Left kidney (tissue), 2 donors: ENCODE data around the gene SMURF2. TPM values are rescaled to one million over a fixed set of nuclear protein-coding genes. Genes with fewer than 3 reads are reported as not detected.
"Not testable (repeated sequence)": the region's sequence is repeated elsewhere in the genome, so short reads cannot be mapped to it uniquely, and the experiment has no call there.

ENCODE experiments used
- DNase-seq: peaks from one replicate; pipeline ENCODE4 v3.0.0-alpha.2; 2013
- polyA plus RNA-seq: library from polyadenylated mRNA; unstranded; fragments of 120-200 nt; gene quantifications from one replicate; pipeline ENCODE4 v1.2.1, GENCODE V29; 2013; ENCODE audit not compliant: insufficient read length

SMURF2 gene
- polyA plus RNA-seq, 1 donor, result 42.5 TPM

- DNase-seq, result not testable (repeated sequence)
Observed at GRCh38 chr17:64667807-64668721, 6.0 kb upstream of the SMURF2 start.

DNA sequence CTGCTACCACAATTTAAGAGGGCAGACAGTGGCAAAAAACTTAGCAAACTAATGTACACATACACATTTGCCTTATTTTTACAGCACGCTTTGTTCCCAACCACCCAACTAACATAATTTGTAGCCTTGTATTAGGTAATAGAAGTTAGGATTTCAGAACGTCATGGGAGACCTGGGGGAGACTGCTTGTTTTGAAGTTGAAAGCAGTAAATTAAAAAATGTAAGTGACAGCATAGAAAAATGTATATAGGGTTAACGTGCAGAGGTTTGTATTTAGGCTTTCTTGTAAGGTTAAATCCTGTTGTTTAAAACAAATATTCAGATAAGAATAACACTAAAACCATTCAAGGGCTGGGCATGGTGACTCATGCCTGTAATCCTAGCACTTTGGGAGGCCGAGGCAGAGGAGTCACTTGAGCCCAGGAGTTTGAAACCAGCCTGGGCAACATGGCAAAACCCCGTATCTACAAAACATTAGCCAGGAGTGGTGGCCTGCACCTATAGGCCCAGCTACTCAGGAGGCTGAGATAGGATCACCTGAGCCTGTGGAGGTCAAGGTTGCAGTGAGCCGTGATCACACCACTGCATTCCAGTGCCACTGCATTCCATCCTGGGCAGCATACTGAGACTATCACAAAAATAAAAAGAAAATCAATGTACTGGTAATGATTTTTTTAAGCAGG is 2.3 kb upstream of the SMURF2 start:
- DNase-seq, result not testable (repeated sequence)

GRCh38 chr17:64663836-64664235 is 1.7 kb upstream of the SMURF2 start:
- not testable (repeated sequence) for DNase-seq

- peak; percentile 39 for DNase-seq
Observed at GRCh38 chr17:64662774-64663367, 764 bp upstream of the SMURF2 start.

DNA sequence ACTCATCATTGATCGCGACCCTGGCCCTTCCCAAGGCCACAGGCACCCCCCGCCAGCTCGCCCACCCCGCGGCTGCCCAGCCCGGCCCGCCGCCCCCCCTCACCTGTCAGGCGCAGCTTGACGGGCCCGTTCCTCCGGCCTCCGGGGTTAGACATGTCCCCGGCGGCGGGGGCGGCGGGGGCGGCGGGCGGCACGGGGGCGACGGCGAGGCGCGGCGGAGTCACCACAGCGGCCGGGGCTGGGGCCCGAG is 456 bp downstream of the SMURF2 start:
- DNase-seq, result no peak

- not testable (repeated sequence) for DNase-seq
Observed at GRCh38 chr17:64660978-64661725, 955 bp downstream of the SMURF2 start.

DNA sequence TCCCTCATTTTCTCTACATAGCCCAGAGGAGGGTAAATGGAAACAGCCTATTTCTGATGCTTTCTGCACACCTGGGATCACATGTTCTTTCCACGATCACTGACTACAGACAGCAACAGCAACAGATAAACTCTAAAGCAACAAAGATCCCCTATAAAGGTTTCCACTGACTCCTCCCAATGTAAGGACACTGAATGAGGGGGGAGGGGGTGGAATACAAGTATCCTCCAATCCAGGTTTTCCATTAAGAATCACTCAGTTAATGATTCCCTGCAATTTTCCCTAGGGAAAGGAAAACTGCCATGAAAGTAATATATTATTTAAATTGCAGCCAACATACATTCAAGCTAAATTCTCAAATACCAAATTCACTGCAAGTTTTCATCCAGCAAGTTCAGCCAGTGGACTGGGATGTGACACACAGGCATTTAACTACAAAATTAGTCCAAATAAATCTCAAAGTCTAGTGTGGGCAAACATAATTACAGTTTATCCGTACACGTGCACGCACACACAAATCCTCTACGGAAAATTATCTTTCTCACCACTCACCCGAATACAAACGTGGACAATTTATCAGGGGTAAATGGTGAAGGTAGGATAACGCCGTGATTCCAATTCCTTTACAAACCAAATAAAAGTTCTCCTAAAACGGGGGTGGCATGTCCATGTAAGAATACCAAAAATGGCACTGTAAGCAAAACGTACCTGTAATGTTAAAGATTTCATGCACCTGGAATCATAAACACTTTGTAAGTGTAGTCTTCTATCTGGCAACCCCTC is 1.7 kb downstream of the SMURF2 start:
- peak; percentile 38 for DNase-seq

DNA sequence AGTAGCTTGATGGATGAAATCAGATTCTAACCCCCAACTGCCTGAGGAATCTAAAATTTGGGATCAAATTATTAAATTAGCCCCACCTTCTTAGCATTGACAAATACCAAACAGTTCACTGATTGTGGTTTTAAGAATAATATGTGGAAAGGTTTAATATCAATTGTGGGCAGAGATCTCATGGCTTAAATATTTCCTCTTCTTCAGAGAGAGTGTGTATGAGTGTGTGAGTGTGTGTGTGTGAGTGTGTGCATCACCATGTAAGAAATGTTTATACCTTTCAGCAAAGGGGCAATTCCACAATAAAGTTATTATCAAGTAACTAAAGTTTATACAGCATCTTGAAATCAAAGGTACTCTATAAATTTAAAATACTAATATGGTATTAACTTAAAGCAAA is 3.2 kb downstream of the SMURF2 start:
- DNase-seq, result no peak

- DNase-seq, result no peak
Observed at GRCh38 chr17:64657610-64658125, 4.4 kb downstream of the SMURF2 start.

DNA sequence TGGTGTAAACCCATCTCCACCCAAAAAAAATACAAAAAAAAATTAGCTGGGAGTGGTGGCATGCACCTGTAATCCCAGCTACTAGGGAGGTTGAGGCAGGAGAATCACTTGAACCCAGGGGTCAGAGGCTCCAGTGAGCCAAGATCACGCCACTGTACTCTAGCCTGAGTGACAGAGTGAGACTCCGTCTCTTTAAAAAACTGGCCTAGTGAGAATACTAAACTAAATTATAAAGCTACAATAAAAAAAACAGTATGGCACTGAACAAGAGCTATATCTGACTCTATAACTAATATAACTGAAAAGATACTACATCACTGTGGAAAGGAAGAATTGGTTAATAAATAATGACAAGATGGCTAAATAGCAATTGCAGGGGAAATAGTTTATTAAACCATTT is 6.4 kb downstream of the SMURF2 start:
- no peak for DNase-seq

DNA sequence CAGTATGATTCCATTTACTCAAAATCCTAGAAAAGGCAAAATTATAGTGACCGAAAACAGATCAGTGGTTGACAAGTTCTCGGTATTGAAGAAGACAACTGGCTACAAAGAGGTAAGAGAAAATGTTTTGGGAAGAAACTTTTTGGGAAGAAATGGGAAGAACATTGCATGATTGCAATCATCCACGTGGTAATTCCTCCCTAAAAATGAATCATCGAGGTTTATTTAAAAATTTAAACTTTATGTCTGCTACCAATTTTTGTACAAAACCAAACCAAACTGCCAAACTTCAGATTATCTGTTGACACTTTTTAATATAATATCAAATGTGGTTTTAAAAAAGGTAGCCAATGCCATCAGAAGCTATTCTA is 8.1 kb downstream of the SMURF2 start:
- DNase-seq, result no peak

- no peak for DNase-seq
Observed at GRCh38 chr17:64653325-64653984, 8.7 kb downstream of the SMURF2 start.

GRCh38 chr17:64651889-64652288 is 10.2 kb downstream of the SMURF2 start:
- DNase-seq, result no peak

- no peak for DNase-seq
Observed at GRCh38 chr17:64648234-64648633, 13.9 kb downstream of the SMURF2 start.

GRCh38 chr17:64647817-64648216 is 14.3 kb downstream of the SMURF2 start:
- no peak for DNase-seq

GRCh38 chr17:64639516-64639915 is 22.6 kb downstream of the SMURF2 start:
- no peak for DNase-seq

GRCh38 chr17:64638552-64639203 is 23.4 kb downstream of the SMURF2 start:
- no peak for DNase-seq

- DNase-seq, result no peak
Observed at GRCh38 chr17:64635647-64636305, 26.3 kb downstream of the SMURF2 start.

DNA sequence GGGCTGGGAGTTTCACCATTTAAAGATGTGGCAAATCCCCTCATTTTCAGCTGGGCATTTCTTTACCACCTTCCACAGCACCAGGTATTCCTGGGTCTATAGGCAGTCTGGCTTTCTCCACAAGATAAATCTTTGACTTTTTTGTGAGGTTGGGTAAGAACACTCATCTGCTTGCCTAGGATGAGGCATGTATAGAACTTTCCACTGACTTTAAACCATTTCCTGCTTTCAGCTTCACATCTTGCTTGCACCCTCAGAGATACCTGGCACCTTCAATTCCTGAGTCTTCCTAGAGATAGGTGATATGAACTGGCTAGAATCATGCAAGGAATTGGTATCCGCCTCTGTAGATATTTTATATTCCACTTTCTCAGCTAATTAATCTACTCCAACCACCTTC is 27.9 kb downstream of the SMURF2 start:
- no peak for DNase-seq

DNA sequence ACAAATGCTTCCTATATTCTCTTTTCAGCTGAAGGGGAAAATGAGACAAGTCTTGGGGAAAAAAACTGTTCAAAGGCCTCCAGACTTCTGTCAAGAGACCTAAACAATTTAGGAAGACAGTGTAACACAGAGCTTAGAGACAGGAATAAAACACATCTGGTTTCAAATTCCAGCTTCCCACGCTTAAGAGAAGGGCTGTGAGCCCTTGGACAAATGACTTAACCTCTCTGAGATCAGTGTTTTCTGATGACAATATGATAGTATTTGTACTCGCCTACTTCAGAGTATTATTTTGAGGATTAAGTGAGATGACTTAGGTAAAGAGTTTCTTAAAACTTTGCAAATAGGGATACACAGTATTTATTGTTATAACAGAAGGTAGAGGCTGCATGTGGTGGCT is 29.5 kb downstream of the SMURF2 start:
- DNase-seq, result no peak
